ENCODE results near the gene ICAM5. TPM values are rescaled to one million over a fixed set of nuclear protein-coding genes. Genes with fewer than 3 reads are reported as not detected.

The ICAM5 gene
- total RNA-seq, 1 experiment from 2014 or later = 2.0 TPM

DNA sequence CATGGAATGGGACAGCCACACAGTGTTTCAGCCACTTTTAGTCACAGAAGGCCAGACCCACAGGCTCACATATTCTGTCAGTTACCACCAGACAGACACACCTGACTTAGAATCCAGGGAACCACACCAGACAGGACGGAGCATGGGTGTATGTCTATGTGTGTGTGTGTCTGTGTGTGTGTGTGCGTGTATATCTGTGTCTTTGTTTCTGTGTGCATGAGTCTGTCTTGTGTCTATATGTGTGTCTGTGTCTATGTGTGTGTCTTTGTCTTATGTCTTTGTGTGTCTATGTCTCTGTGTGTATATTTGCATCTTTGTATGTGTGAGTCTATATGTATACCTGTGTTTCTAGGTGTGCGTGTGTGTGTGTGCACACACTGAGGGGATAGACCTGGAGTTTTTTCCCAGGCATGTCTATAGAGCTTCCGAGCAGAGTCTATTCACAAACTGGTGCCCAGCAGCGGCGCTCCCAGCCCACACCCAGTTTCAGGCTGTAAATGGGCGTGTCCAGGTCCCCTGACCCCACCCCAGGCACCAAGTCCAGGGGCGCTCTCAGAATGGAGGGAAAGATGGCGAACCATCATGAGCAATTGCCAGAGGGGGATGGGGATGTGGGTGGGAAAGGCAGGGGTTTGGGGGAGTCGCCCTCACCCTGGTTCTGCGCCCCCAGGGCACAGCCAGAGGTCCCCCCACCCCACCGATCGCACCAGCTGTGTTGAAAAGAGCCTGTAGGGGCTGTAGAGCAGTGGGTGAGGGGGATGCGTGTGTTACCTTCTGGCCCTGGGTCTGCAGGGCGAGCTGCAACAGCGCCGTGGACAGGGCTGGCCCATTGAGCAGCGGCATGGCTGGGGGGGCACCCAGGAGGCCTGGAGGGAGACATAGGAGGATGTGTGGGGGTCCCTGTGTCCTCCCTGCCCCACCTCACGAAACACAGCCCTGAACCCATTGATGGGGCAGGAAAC is 32.4 kb downstream of the ICAM5 start:
- H3F3A ChIP-seq (ENCODE audit: low read length, unreplicated experiment) = no peaks in the 10 kb centered on the region
- ATAC-seq (no peak), DNase-seq (no peak)
- intact Hi-C loops (cut with micrococcal nuclease) = no loop called here
- H3K9me3 ChIP-seq (ENCODE audit: low read length) = no peaks in the 10 kb centered on the region
- BruUV-seq (replicated peaks) = no TSS peak
- peaks cover 47% of the 10 kb centered on the region for H3K36me3 ChIP-seq (ENCODE audit: low read depth, low read length)
- H4K20me1 ChIP-seq (ENCODE audit: low read length) = no peaks in the 10 kb centered on the region
- TF ChIP-seq CTCF (conservative IDR thresholded peaks at IDR 0.05; ENCODE audit: low read depth, low read length) (no peak), EZH2phosphoT487 (IDR thresholded peaks at IDR 0.05; ENCODE audit: borderline replicate concordance, low read length) (no peak), EZH2 (IDR thresholded peaks at IDR 0.05; ENCODE audit: low read length, unreplicated experiment) (no peak)
- POLR2A ChIA-PET (ENCODE audit: unreplicated experiment) = no interaction called here
- no peak overlapping the region for H3K4me3 ChIP-seq (ENCODE audit: low read length)
- CTCF ChIA-PET = no interaction called here
- H3K4me1 ChIP-seq (ENCODE audit: insufficient read depth, low read length) = no peaks in the 10 kb centered on the region
- no peaks in the 10 kb centered on the region for H3K79me2 ChIP-seq (ENCODE audit: low read length)
- no peaks in the 10 kb centered on the region for H3K9me2 ChIP-seq (replicated peaks; ENCODE audit: low read length)
- H3K27me3 ChIP-seq (ENCODE audit: low read length) = no peaks in the 10 kb centered on the region
- no peak overlapping the region for H3K27ac ChIP-seq (ENCODE audit: low read length)
- H3K4me2 ChIP-seq (ENCODE audit: low read length) = no peak overlapping the region
- no peak overlapping the region for H2AFZ ChIP-seq (ENCODE audit: low read length)
- H3K9ac ChIP-seq (ENCODE audit: low read length) = no peak overlapping the region

- TF ChIP-seq EZH2 (IDR thresholded peaks at IDR 0.05; ENCODE audit: low read length, unreplicated experiment) (no peak), CTCF (conservative IDR thresholded peaks at IDR 0.05; ENCODE audit: low read depth, low read length) (no peak), EZH2phosphoT487 (IDR thresholded peaks at IDR 0.05; ENCODE audit: borderline replicate concordance, low read length) (no peak)
- H3F3A ChIP-seq (ENCODE audit: low read length, unreplicated experiment) = no peaks in the 10 kb centered on the region
- ChIA-PET POLR2A (ENCODE audit: unreplicated experiment) (no interaction called here), CTCF (no interaction called here)
- H4K20me1 ChIP-seq (ENCODE audit: low read length) = 0 out of 2 replicates have a peak, but pooled peaks cover 4% of the 10 kb centered on the region
- H3K36me3 ChIP-seq (ENCODE audit: low read depth, low read length) = peaks cover 64% of the 10 kb centered on the region
- no peaks in the 10 kb centered on the region for H3K27me3 ChIP-seq (ENCODE audit: low read length)
- ATAC-seq (no peak), DNase-seq (no peak)
- intact Hi-C loops (cut with micrococcal nuclease) = no loop called here
- no peak overlapping the region for H3K9ac ChIP-seq (ENCODE audit: low read length)
- no peaks in the 10 kb centered on the region for H3K9me3 ChIP-seq (ENCODE audit: low read length)
- H3K79me2 ChIP-seq (ENCODE audit: low read length) = peaks cover 22% of the 10 kb centered on the region
- H3K4me2 ChIP-seq (ENCODE audit: low read length) = no peak overlapping the region
- H3K27ac ChIP-seq (ENCODE audit: low read length) = no peak overlapping the region
- no peaks in the 10 kb centered on the region for H3K4me1 ChIP-seq (ENCODE audit: insufficient read depth, low read length)
- no TSS peak for BruUV-seq (replicated peaks)
- no peaks in the 10 kb centered on the region for H3K9me2 ChIP-seq (replicated peaks; ENCODE audit: low read length)
- no peak overlapping the region for H2AFZ ChIP-seq (ENCODE audit: low read length)
- H3K4me3 ChIP-seq (ENCODE audit: low read length) = no peak overlapping the region
Observed at GRCh38 chr19:10325732-10326131, 36.0 kb downstream of the ICAM5 start.

DNA sequence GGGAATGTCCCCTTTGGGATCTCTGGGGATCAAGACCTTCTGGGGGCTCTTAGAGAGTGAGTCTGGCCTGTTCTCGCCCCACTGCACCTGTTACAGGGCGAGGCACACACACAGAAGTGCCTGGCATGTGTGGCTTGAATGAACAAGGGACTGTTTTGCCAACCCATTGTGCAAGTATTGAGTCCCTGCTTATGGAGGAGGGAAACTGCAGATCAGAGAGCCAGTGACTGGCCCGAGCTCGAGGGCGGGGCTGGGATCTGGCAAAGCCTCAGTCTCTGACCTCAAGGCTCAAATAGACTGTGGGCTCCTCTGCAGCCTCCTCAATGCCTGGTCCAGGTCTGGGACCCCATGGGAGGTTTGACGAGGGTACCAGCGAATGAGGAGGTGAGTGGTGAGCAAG is 38.0 kb downstream of the ICAM5 start:
- Histone ChIP-seq H4K20me1 (ENCODE audit: low read length) (peaks cover 10% of the 10 kb centered on the region), H3K9me3 (ENCODE audit: low read length) (no peaks in the 10 kb centered on the region), H3K36me3 (ENCODE audit: low read depth, low read length) (peaks cover 55% of the 10 kb centered on the region), H3K27ac (ENCODE audit: low read length) (no peak overlapping the region), H3K9ac (ENCODE audit: low read length) (no peak overlapping the region), H3K79me2 (ENCODE audit: low read length) (peaks cover 39% of the 10 kb centered on the region), H3K9me2 (replicated peaks; ENCODE audit: low read length) (no peaks in the 10 kb centered on the region), H3F3A (ENCODE audit: low read length, unreplicated experiment) (no peaks in the 10 kb centered on the region), H3K4me3 (ENCODE audit: low read length) (no peak overlapping the region), H2AFZ (ENCODE audit: low read length) (no peak overlapping the region), H3K4me2 (ENCODE audit: low read length) (no peak overlapping the region), H3K27me3 (ENCODE audit: low read length) (no peaks in the 10 kb centered on the region), H3K4me1 (ENCODE audit: insufficient read depth, low read length) (peaks cover 9% of the 10 kb centered on the region)
- ChIA-PET CTCF (no interaction called here), POLR2A (ENCODE audit: unreplicated experiment) (interaction anchor here (0.7 kb wide), 1 partner anchor 10 kb away, joined by 8 read pairs; no protein-coding TSS in a partner anchor)
- intact Hi-C loops (cut with micrococcal nuclease) = no loop called here
- DNase-seq (no peak), ATAC-seq (no peak)
- no peak for TF ChIP-seq CTCF (conservative IDR thresholded peaks at IDR 0.05; ENCODE audit: low read depth, low read length)
- no peak for TF ChIP-seq EZH2 (IDR thresholded peaks at IDR 0.05; ENCODE audit: low read length, unreplicated experiment)
- no peak for TF ChIP-seq EZH2phosphoT487 (IDR thresholded peaks at IDR 0.05; ENCODE audit: borderline replicate concordance, low read length)
- no TSS peak for BruUV-seq (replicated peaks)

Data from PC-3 (cell line).